Measurements from ENCODE around the gene PLD3. TPM values are rescaled to one million over a fixed set of nuclear protein-coding genes. Genes with fewer than 3 reads are reported as not detected.

Gene PLD3
- polyA plus RNA-seq, 1 donor (not counting 4 experiments of a cell fraction or from before 2014, with no cell fraction given): 102 TPM

DNA sequence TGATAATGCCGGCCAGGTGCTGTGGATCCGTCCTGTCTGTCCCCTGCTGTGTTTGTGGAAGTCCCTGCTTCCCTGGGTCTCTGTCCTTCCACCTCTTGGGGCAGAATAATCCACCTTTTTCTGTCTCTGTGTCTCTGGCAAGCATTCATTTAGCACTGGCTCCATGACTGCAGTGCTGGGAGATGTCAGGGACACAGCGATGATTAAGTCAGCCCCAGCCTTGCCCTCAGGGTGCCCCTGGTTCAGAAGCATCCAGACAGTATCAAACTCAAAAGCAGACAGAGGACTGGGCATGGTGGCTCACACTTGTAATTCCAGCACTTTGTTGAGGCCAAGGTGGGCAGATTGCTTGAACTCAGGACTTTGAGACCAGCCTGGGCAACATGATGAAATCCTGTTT, 40.0 kb downstream of the PLD3 start:
- Histone ChIP-seq H3K9me1 (ENCODE audit: control insufficient read depth, extremely low read depth, insufficient read depth, low read length) (no peaks in the 10 kb centered on the region), H3K9ac (ENCODE audit: control insufficient read depth, extremely low read depth, insufficient read depth, low read length) (no peak overlapping the region), H3K4me2 (ENCODE audit: control insufficient read depth, extremely low read depth, insufficient read depth, low read depth, low read length) (no peak overlapping the region), H3K4me3 (ENCODE audit: control insufficient read depth in 2 of 3, extremely low read depth in 1 of 3, insufficient read depth in 2 of 3, low read depth in 1 of 3, low read length in 3 of 3) (no peak overlapping the region), H3K9me3 (ENCODE audit: control insufficient read depth, low read depth, low read length) (no peaks in the 10 kb centered on the region), H2AFZ (ENCODE audit: control insufficient read depth, low read length) (no peak overlapping the region), H3K27me3 (ENCODE audit: control insufficient read depth, extremely low read depth, insufficient read depth, low read length) (no peaks in the 10 kb centered on the region), H3K36me3 (ENCODE audit: control insufficient read depth in 2 of 2, extremely low read depth in 1 of 2, insufficient read depth in 2 of 2, low read length in 2 of 2) (no peaks in the 10 kb centered on the region), H3K4me1 (ENCODE audit: control insufficient read depth, extremely low read depth, insufficient read depth, low read length) (peaks cover 5% of the 10 kb centered on the region), H3K79me2 (ENCODE audit: control insufficient read depth, insufficient read depth, low read length) (no peaks in the 10 kb centered on the region), H4K20me1 (ENCODE audit: control insufficient read depth, extremely low read depth, insufficient read depth, low read length) (no peaks in the 10 kb centered on the region), H3K27ac (ENCODE audit: control insufficient read depth, insufficient read depth, low read length) (no peak overlapping the region)
- FAIRE-seq: no peak
- no peak for TF ChIP-seq EZH2 (IDR thresholded peaks at IDR 0.05; ENCODE audit: low read length)
- TF ChIP-seq, protein P1, sequence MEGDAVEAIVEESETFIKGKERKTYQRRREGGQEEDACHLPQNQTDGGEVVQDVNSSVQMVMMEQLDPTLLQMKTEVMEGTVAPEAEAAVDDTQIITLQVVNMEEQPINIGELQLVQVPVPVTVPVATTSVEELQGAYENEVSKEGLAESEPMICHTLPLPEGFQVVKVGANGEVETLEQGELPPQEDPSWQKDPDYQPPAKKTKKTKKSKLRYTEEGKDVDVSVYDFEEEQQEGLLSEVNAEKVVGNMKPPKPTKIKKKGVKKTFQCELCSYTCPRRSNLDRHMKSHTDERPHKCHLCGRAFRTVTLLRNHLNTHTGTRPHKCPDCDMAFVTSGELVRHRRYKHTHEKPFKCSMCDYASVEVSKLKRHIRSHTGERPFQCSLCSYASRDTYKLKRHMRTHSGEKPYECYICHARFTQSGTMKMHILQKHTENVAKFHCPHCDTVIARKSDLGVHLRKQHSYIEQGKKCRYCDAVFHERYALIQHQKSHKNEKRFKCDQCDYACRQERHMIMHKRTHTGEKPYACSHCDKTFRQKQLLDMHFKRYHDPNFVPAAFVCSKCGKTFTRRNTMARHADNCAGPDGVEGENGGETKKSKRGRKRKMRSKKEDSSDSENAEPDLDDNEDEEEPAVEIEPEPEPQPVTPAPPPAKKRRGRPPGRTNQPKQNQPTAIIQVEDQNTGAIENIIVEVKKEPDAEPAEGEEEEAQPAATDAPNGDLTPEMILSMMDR (optimal IDR thresholded peaks at IDR 0.05 in 1 of 3, IDR thresholded peaks at IDR 0.05 in 1 of 3, conservative IDR thresholded peaks at IDR 0.05 in 1 of 3; ENCODE audit: extremely low read depth in 1 of 3, insufficient read depth in 2 of 3, low read length in 3 of 3): no peak
- no peak for DNase-seq (ENCODE audit: low read depth, low spot score)
- dilution Hi-C loops (cut with MboI; ENCODE audit: extremely low pct_ligation_motif_present, low sequenced_read_pairs): no loop called here

DNA sequence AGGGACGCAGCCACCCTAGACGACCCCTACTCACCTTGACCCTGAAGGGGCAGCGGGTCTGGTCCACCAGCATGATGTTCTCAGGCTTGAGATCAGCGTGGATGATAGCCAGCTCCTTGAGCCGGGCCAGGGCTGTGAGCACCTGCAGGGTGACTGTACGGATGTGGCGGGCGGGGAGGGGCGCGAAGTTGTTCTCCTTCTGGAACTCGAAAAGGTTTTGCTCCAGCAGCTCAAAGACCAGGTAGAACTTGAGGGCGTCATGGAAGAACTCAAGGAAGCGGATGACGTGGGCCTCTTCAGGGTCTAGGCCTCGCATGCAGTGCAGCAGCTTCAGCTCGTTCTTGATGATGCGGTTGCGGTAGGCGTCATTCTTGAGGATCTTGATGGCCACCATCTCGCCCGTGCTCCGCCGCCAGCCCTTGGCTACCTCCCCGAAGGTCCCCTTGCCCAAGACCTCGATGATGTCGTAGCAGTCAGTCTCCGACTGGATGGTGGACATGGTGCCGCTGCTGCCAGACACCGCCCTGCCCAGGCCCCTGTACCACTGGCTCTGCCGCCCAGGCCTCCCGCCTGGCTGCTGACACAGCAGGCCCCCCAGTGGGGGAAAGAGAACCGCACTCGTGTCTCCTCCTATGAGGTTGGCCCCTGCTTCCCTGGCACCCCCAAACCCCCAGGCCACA, 41.0 kb downstream of the PLD3 start:
- H4K20me1 ChIP-seq (ENCODE audit: control insufficient read depth, extremely low read depth, insufficient read depth, low read length): no peaks in the 10 kb centered on the region
- H3K4me3 ChIP-seq (ENCODE audit: control insufficient read depth in 2 of 3, extremely low read depth in 1 of 3, insufficient read depth in 2 of 3, low read depth in 1 of 3, low read length in 3 of 3): no peak overlapping the region
- no peak overlapping the region for H3K27ac ChIP-seq (ENCODE audit: control insufficient read depth, insufficient read depth, low read length)
- no peak overlapping the region for H3K4me2 ChIP-seq (ENCODE audit: control insufficient read depth, extremely low read depth, insufficient read depth, low read depth, low read length)
- H3K9me3 ChIP-seq (ENCODE audit: control insufficient read depth, low read depth, low read length): no peaks in the 10 kb centered on the region
- H3K79me2 ChIP-seq (ENCODE audit: control insufficient read depth, insufficient read depth, low read length): no peaks in the 10 kb centered on the region
- DNase-seq (ENCODE audit: low read depth, low spot score): no peak
- H3K9ac ChIP-seq (ENCODE audit: control insufficient read depth, extremely low read depth, insufficient read depth, low read length): no peak overlapping the region
- no peak for TF ChIP-seq EZH2 (IDR thresholded peaks at IDR 0.05; ENCODE audit: low read length)
- TF ChIP-seq, protein P1 (optimal IDR thresholded peaks at IDR 0.05 in 1 of 3, IDR thresholded peaks at IDR 0.05 in 1 of 3, conservative IDR thresholded peaks at IDR 0.05 in 1 of 3; ENCODE audit: extremely low read depth in 1 of 3, insufficient read depth in 2 of 3, low read length in 3 of 3): no peak
- H2AFZ ChIP-seq (ENCODE audit: control insufficient read depth, low read length): no peak overlapping the region
- peaks cover 5% of the 10 kb centered on the region for H3K4me1 ChIP-seq (ENCODE audit: control insufficient read depth, extremely low read depth, insufficient read depth, low read length)
- no peaks in the 10 kb centered on the region for H3K27me3 ChIP-seq (ENCODE audit: control insufficient read depth, extremely low read depth, insufficient read depth, low read length)
- H3K9me1 ChIP-seq (ENCODE audit: control insufficient read depth, extremely low read depth, insufficient read depth, low read length): no peaks in the 10 kb centered on the region
- dilution Hi-C loops (cut with MboI; ENCODE audit: extremely low pct_ligation_motif_present, low sequenced_read_pairs): no loop called here
- FAIRE-seq: no peak
- H3K36me3 ChIP-seq (ENCODE audit: control insufficient read depth in 2 of 2, extremely low read depth in 1 of 2, insufficient read depth in 2 of 2, low read length in 2 of 2): no peaks in the 10 kb centered on the region
